Activated T-helper 1 cell treated with Interleukin-2 at 50 U/mL for 16 hours (primary cell): ENCODE data around the gene UNC5A.

Experiments
- DNase-seq: peaks from one replicate; pipeline ENCODE4 v3.0.0-alpha.2; 2020; ENCODE audit warnings: low read depth

UNC5A gene

DNA sequence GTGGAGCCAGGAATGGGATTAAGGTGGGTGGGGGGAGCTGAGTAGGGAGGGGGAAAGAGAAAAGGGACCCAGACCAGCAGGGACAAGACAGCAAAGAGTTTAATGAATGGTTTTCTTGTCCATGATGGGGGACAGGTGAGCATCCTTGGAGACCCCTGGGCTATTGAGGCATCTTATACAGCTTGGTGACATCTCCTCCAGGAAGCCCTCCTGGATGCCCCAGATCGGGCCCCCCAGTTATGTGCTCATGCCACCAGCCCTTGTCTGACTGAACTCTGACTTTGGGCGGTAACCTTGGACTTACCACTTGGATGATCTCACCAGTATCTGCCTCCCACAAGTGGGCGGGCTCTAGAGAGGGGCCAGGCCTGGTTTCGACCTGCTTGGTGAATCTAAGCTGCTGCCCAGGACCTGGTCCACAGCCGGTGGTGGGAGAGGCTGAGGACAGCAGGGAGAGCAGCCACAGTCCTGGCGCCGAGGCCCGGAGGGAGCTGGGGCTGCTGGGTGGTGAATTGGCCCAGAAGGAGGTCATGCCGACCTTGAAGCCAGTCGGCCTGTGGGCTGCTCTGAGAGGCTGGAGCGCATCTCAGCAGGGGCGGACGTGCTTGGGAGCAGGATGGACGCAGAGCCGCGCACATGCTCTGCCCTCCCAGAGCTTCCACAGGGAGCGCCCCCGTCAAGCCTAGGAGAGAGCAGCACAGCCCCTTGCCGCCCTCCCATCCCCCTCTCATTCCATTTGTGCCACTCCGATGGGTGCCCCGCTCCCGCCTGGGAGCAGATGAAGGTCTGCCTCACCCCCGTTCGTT is 36.2 kb downstream of the UNC5A start:
- no peak for DNase-seq

DNA sequence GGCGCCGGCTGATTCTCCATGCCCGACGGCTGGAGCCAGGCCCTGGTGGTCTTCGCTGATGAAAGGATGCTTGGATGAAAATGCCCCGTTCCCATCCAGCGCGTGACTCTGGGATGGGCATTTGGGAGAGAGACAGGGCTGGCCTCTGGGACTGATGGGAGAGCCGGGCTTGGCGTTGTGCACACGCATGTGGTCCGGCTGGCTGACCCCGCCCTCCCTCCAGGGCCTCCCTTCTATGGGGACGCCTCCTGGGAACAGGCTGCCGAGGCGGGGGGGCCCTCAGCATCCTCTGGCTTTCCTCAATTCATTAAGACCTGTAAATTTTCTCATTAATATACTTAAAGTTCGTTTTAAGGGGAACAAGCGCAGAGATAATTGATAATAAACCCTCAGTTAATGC is 36.8 kb downstream of the UNC5A start:
- DNase-seq = no peak

- no peak for DNase-seq
These were observed 37.4 kb downstream of the UNC5A start for GRCh38 chr5:176847726-176848290.

DNA sequence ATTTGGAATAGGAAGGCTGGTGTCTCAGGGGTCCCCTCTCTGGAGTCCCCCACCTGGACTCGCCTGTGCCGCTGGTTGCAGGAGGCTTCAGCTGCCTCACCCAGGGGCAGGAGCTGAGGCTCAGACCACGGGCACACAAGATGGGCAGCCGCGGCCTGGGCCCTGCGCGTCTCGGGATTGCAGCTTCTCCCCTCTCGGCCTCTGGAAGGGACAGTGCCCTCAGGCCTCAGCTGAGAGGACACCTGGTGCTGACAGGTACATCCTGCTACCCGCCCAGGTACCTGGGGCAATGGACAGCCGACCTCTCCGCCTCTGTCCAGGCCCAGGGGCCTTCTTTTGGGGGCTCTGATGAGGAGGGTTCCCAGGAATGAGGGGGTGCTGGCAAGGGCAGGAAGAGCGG is 38.3 kb downstream of the UNC5A start:
- DNase-seq = no peak

- no peak for DNase-seq
These were observed 39.4 kb downstream of the UNC5A start for GRCh38 chr5:176849611-176850227.

- no peak for DNase-seq
These were observed 40.2 kb downstream of the UNC5A start for GRCh38 chr5:176850371-176851245.

DNA sequence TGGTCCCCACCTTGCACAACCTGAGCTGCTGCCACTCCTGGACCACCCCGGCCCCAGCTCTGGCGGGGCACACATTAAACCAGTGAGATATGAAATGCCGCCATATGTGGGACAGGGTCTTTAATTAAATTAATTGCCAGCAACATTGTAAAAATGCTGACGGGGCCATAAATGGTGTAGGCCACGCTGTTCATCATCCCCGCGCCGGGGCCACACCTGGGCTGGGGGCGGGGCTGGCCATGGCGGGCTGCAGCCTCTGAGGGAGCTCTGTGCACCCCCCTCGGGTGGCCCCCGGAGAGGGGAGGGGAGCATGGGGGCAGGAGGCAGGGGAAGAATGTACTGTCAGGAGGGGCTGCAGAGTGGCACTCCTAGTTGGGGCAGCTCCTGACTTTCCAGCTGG is 41.0 kb downstream of the UNC5A start:
- no peak for DNase-seq

GRCh38 chr5:176851871-176852658 is 41.7 kb downstream of the UNC5A start:
- no peak for DNase-seq

DNA sequence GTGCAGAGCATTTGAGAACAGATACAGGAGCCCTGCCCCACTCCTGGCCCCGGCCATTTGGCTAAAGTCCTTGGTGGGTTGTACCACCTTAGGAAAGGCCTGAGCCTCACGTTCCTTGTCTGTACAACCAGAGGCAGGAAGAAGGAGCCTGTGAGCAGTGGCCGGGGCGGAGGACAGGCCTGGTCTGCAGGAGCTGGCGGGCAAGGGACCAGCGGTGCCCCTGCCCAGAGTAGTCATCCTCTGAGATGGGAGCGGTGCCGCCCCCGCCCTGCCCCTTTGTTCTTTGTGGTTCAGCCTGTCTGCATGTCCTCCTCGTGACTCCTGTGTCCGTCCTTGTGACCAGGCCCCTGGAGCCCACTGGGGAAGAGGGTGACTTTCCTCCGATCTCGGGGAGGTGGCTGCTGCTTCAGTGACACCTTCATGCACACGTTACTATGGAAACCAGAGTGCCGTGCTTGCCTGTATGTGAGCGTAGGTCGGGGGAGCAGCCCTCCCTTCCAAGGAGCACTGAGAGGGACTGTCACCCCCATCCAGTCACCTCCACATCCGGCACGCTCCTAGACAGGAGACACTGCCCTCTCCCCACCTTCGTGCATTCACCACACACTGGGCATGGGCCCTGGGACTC is 42.9 kb downstream of the UNC5A start:
- DNase-seq = no peak

DNA sequence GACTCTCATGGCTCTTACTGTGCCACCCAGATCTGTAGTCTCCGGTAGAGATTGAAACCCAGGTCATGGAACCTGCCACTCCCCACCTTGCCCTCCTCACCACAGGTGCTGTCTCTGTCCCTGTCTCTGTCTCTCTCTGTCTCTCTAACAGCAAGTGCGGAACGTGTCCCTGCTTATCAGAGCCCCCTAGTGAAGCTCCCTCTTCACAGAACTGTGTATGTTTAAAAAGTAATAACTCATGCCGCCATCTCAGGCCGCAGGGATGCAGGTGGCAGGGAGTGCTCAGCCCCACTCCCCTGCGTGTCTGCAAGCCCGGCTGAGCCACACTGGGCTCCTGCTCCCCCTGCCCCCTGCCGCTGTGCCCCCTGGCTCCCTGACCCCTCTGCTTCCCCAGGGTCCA is 43.8 kb downstream of the UNC5A start:
- no peak for DNase-seq

GRCh38 chr5:176855598-176855997 is 45.2 kb downstream of the UNC5A start:
- no peak for DNase-seq

DNA sequence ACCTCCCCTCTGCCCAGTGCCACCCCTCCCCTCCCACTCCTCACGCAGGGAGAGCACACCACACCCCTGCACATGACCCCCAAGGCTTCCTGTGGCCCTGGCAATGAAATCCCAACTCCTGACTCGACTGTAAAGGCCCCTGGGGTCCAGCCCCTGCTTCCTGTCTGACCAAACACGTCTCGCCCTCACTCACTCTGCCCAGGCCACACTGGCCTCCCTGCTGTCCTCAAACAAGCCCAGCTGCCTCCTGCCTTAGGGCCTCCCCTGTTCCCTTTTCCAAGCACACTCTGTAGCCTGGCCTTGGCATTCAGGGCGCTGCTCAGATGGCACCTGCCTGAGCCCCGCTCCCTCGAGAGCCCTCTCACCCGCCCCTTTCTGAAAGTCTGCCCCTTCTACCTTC is 46.4 kb downstream of the UNC5A start:
- DNase-seq = no peak

DNA sequence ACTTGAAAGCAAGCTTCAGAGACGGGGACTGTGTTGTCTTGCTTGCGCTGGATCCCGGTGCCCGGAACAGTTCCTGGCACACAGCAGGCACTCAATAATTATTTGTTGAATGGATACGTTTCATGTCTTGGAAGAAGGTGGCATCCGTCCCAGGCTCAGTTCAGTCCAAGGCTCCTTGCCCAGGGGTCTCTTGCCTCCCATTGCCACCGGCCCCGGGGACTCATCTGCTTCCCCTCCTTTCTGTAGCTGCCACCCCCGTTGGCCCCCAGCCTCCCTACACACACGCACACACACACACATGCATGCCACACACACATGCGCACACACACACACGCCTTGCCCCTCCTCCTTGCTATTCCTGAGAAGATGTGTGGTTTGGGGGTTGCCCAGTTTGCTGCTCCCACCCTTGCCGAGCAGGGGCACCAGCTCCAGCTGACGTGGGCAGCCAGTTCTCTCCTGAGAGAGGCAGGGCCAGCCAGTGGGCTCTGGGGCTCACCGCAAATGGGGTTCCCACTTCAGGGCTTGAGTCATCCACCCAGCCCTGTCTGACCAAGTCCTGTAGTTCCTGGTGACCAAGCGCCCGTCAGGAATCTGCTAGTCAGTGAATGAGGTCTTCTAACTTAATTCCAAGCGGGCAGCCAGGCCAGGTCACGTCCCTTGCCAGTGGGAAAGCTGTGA is 47.0 kb downstream of the UNC5A start:
- no peak for DNase-seq

- DNase-seq = no peak
These were observed 47.5 kb downstream of the UNC5A start for GRCh38 chr5:176857894-176858273.

- DNase-seq = no peak
These were observed 49.6 kb downstream of the UNC5A start for GRCh38 chr5:176859916-176860315.

DNA sequence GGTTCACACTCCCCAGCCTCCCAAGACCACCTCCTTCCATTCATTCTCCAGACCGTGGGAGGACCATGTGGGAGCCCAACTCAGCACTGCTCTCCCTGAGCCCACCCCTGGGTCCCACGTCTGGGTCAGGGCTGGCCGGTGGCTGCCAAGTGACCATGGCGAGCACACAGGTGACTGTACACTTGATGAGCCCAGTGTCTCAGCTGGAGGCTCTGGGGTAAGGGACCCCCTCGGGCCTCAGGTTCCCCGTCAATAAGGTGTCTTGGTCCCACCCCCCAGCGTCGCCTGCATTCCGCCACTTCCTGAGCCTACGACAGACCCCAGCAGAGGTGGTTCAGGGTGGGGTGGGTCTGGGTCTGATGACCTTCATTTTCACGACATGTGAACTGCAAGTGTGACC is 50.0 kb downstream of the UNC5A start:
- DNase-seq = no peak

- no peak for DNase-seq
These were observed 50.9 kb downstream of the UNC5A start for GRCh38 chr5:176861276-176861675.

DNA sequence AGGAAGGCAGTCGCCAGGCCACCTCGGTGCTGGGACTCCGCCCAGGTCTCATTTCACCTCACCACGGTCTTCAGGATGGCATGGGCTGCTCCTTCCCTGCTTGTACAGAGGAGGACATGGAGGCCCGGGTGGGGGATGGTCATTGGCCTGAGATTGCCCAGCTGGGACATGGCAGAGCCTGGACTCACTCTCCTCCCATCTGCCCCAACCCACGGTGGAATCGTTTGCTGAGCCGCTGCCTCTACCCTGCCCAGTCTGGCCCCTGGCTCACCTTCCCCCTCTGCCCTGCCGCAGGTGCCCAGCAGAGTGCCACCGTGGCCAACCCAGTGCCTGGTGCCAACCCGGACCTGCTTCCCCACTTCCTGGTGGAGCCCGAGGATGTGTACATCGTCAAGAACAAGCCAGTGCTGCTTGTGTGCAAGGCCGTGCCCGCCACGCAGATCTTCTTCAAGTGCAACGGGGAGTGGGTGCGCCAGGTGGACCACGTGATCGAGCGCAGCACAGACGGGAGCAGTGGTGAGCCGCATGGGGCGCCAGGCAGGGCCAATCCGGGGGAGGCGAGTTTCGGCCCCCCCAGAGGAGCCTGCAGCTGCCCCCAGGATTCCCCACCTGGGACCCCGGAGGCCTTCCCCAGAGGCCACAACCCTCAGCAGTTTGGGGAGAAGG is 52.1 kb downstream of the UNC5A start:
- DNase-seq = no peak

DNA sequence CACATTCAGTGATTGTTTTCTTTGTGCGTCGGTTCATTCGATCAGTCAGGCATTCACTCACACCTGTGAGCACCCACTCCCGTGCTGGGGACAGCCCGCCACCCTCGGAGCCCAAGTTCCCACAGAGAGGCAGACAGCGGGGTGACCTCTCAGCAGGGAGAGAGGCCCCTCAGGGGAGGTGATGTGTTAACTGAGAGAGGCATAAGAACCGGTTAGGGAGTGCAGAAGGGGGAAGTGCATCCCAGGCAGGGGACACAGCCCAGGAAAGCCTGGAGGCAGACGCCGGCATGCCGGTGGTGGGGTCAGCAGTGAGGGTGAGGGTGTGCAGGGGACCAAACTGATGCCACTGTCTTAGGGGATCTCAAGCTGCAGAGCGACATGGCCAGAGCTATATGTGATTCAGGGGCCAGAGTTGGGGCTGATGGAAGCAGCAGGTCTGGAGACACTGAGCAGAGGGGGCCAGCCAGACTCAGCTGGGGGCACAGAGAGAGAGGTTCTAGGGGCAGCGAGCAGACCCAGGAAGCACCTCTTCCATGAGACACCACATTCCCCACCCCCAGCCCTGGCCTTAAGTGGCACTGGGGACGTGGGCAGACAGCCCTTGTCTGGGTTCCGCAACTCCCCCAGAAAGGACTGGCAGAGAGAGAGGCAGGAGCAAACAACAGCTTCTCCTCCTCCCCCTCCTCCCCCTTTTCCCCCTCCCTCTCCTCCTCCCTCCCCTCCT is 52.8 kb downstream of the UNC5A start:
- no peak for DNase-seq

DNA sequence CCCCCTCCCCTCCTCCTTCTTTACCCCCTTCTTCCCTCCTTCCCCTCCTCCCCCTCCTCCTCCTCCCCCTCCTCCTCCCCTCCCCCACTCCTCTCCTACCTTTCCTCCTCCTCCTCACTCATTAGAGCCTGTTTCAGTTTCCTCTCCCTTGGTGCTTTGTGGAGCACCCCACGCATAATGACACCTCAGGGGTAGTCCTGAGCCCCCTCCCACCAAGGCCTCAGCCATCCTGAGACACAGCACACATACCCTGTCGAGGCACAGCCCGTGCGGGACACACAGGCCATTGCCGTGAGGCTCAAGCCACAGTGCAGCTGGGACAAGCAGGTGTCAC is 53.4 kb downstream of the UNC5A start:
- no peak for DNase-seq
